Astrocyte (in vitro differentiated cells and primary cell): ENCODE data around the gene ACKR3. TPM values are rescaled to one million over a fixed set of nuclear protein-coding genes. Genes with fewer than 3 reads are reported as not detected.
A peak's percentile ranks its signal among the peaks of the same experiment; 100 is the strongest.

ENCODE experiments used
- DNase-seq: peaks from one replicate; pipeline ENCODE4 v3.0.0-alpha.2; 2010; ENCODE audit warnings: low read depth
- FAIRE-seq: peaks from 2 replicates; lab custom pipeline; 2011; peaks lifted over from hg19 to GRCh38; lab: Jason Lieb, UNC
- H2AFZ ChIP-seq: 2 replicates; pipeline ENCODE4 v1.6.0; 2012; ENCODE audit warnings: low read depth, low read length, inconsistent platforms
- H3K27ac ChIP-seq: 2 replicates; pipeline ENCODE4 v1.5.1; 2011; ENCODE audit warnings: low read depth, low read length, inconsistent platforms
- H3K27me3 ChIP-seq: 2 replicates; pipeline ENCODE4 v1.6.0; 2011; ENCODE audit warnings: low read length, inconsistent platforms; ENCODE audit not compliant: insufficient read depth
- H3K36me3 ChIP-seq: 2 replicates; pipeline ENCODE4 v1.5.1; 2011; ENCODE audit warnings: low read length, inconsistent platforms; ENCODE audit not compliant: insufficient read depth
- H3K4me1 ChIP-seq: 2 replicates; pipeline ENCODE4 v1.5.1; 2011; ENCODE audit warnings: low read length, inconsistent platforms; ENCODE audit not compliant: insufficient read depth
- H3K4me2 ChIP-seq: 2 replicates; pipeline ENCODE4 v1.6.0; 2012; ENCODE audit warnings: low read length, inconsistent platforms
- H3K4me3 ChIP-seq: 2 replicates; pipeline ENCODE4 v1.5.1; 2011; ENCODE audit warnings: low read depth, mild to moderate bottlenecking, low read length, inconsistent platforms; ENCODE audit not compliant: insufficient read depth
- H3K79me2 ChIP-seq: 2 replicates; pipeline ENCODE4 v1.6.0; 2012; ENCODE audit warnings: mild to moderate bottlenecking, low read length, inconsistent platforms; ENCODE audit not compliant: insufficient read depth
- H3K9ac ChIP-seq: 2 replicates; pipeline ENCODE4 v1.6.0; 2012; ENCODE audit warnings: mild to moderate bottlenecking, low read length, inconsistent platforms
- H3K9me3 ChIP-seq: 2 replicates; pipeline ENCODE4 v1.5.1; 2012; ENCODE audit warnings: low read depth, mild to moderate bottlenecking, low read length, inconsistent platforms; ENCODE audit not compliant: insufficient read depth
- H4K20me1 ChIP-seq: 2 replicates; pipeline ENCODE4 v1.6.0; 2012; ENCODE audit warnings: low read length, inconsistent platforms; ENCODE audit not compliant: insufficient read depth
- H3K27ac Mint-ChIP-seq: one replicate; pipeline ENCODE4 v1.8.0; 2021; ENCODE audit warnings: mild to moderate bottlenecking, mixed read lengths; ENCODE audit not compliant: unreplicated experiment
- H3K27me3 Mint-ChIP-seq: one replicate; pipeline ENCODE4 v1.8.0; 2021; ENCODE audit warnings: low read depth, mixed read lengths; ENCODE audit not compliant: unreplicated experiment
- H3K36me3 Mint-ChIP-seq: one replicate; pipeline ENCODE4 v1.8.0; 2021; ENCODE audit warnings: low read depth, mixed read lengths; ENCODE audit not compliant: unreplicated experiment
- H3K4me1 Mint-ChIP-seq: one replicate; pipeline ENCODE4 v1.8.0; 2021; ENCODE audit warnings: low read depth, mixed read lengths; ENCODE audit not compliant: unreplicated experiment
- H3K4me3 Mint-ChIP-seq: one replicate; pipeline ENCODE4 v1.8.0; 2021; ENCODE audit warnings: mild to moderate bottlenecking, moderate library complexity, mixed read lengths; ENCODE audit not compliant: unreplicated experiment
- H3K9me3 Mint-ChIP-seq: one replicate; pipeline ENCODE4 v1.8.0; 2021; ENCODE audit warnings: mild to moderate bottlenecking, mixed read lengths; ENCODE audit not compliant: unreplicated experiment
- EZH2 ChIP-seq: IDR thresholded peaks from 2 replicates; pipeline ENCODE4 v1.6.1; 2012; ENCODE audit warnings: mild to moderate bottlenecking, low read length, inconsistent platforms; ENCODE audit not compliant: insufficient read depth
- total RNA-seq: library from RNA; stranded (reverse); gene quantifications from 2 replicates; pipeline ENCODE4 v1.2.1, GENCODE V29; 2021
- TF ChIP-seq, protein P1 (sequence below): IDR thresholded peaks from 2 replicates; pipeline ENCODE4 v1.5.1; 2011; ENCODE audit warnings: low read depth, mild to moderate bottlenecking, inconsistent platforms, low read length, moderate library complexity; ENCODE audit not compliant: insufficient read depth

ACKR3 gene
- total RNA-seq, 1 donor from 2014 or later = 72.7 TPM

- Histone ChIP-seq H4K20me1 (no peaks in the 10 kb centered on the region), H3K4me2 (no peak overlapping the region), H3K36me3 (no peaks in the 10 kb centered on the region), H3K9ac (no peak overlapping the region), H3K4me1 (peaks cover 18% of the 10 kb centered on the region), H3K4me3 (no peak overlapping the region), H2AFZ (no peak overlapping the region), H3K79me2 (no peaks in the 10 kb centered on the region), H3K9me3 (no peaks in the 10 kb centered on the region), H3K27me3 (no peaks in the 10 kb centered on the region), H3K27ac (no peak overlapping the region)
- DNase-seq (no peak), FAIRE-seq (no peak)
- no peak for TF ChIP-seq EZH2
- TF ChIP-seq, protein P1, sequence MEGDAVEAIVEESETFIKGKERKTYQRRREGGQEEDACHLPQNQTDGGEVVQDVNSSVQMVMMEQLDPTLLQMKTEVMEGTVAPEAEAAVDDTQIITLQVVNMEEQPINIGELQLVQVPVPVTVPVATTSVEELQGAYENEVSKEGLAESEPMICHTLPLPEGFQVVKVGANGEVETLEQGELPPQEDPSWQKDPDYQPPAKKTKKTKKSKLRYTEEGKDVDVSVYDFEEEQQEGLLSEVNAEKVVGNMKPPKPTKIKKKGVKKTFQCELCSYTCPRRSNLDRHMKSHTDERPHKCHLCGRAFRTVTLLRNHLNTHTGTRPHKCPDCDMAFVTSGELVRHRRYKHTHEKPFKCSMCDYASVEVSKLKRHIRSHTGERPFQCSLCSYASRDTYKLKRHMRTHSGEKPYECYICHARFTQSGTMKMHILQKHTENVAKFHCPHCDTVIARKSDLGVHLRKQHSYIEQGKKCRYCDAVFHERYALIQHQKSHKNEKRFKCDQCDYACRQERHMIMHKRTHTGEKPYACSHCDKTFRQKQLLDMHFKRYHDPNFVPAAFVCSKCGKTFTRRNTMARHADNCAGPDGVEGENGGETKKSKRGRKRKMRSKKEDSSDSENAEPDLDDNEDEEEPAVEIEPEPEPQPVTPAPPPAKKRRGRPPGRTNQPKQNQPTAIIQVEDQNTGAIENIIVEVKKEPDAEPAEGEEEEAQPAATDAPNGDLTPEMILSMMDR = no peak
- Mint-ChIP-seq H3K4me3 (no peak overlapping the region), H3K27me3 (peaks cover 3% of the 10 kb centered on the region), H3K9me3 (peaks cover 6% of the 10 kb centered on the region), H3K4me1 (peaks cover 28% of the 10 kb centered on the region), H3K27ac (no peak overlapping the region), H3K36me3 (peaks cover under 1% of the 10 kb centered on the region)
Observed at GRCh38 chr2:236536727-236537398, 32.8 kb upstream of the ACKR3 start.

GRCh38 chr2:236538242-236538641 is 31.4 kb upstream of the ACKR3 start:
- DNase-seq = no peak
- Mint-ChIP-seq H3K4me1 (peaks cover 29% of the 10 kb centered on the region), H3K9me3 (peaks cover 4% of the 10 kb centered on the region), H3K36me3 (no peaks in the 10 kb centered on the region), H3K27ac (no peak overlapping the region), H3K4me3 (no peak overlapping the region), H3K27me3 (peaks cover 11% of the 10 kb centered on the region)
- no peak for FAIRE-seq
- no peak overlapping the region for H3K4me2 ChIP-seq
- no peak for TF ChIP-seq EZH2
- no peaks in the 10 kb centered on the region for H3K27me3 ChIP-seq
- no peaks in the 10 kb centered on the region for H3K9me3 ChIP-seq
- H3K9ac ChIP-seq = no peak overlapping the region
- no peaks in the 10 kb centered on the region for H3K79me2 ChIP-seq
- no peak overlapping the region for H3K27ac ChIP-seq
- no peak overlapping the region for H2AFZ ChIP-seq
- peaks cover 18% of the 10 kb centered on the region for H3K4me1 ChIP-seq
- no peaks in the 10 kb centered on the region for H4K20me1 ChIP-seq
- H3K36me3 ChIP-seq = no peaks in the 10 kb centered on the region
- no peak overlapping the region for H3K4me3 ChIP-seq

DNA sequence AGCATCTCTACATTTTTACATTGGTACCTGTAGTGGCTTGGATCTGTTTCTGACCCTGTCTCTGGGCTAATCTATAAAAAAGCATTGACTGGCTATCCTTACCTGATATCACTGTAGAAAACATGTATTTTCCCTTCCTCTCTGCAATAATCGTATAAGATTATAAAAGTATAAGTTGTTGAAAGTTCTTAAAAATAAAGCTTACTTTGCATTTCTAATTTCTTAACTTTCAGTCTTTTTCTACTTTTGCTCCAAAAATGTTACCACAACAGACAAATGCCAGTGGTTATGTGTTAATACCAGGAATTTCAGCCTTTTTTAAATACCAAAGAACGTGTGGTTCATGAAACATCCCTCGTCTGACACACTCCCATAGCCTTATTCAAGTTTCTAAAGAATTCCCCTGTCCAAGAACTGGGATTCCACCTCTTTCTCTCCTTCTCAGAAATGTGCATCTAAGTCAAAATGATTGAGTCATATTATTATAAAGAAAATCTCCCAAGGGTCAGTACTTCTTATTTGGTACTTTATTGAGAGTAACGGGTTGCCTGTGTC is 28.5 kb upstream of the ACKR3 start:
- no peaks in the 10 kb centered on the region for H3K36me3 Mint-ChIP-seq
- TF ChIP-seq, protein P1 = no peak
- TF ChIP-seq EZH2 = no peak
- H3K27me3 Mint-ChIP-seq = peaks cover 21% of the 10 kb centered on the region
- Histone ChIP-seq H3K27ac (no peak overlapping the region), H4K20me1 (no peaks in the 10 kb centered on the region), H2AFZ (no peak overlapping the region), H3K79me2 (no peaks in the 10 kb centered on the region), H3K27me3 (no peaks in the 10 kb centered on the region), H3K4me3 (no peak overlapping the region), H3K9ac (no peak overlapping the region), H3K4me2 (no peak overlapping the region), H3K9me3 (no peaks in the 10 kb centered on the region), H3K36me3 (no peaks in the 10 kb centered on the region), H3K4me1 (peaks cover 5% of the 10 kb centered on the region)
- peak overlapping the region; percentile 36 for H3K27ac Mint-ChIP-seq
- no peak overlapping the region for H3K4me3 Mint-ChIP-seq
- peaks cover 6% of the 10 kb centered on the region for H3K9me3 Mint-ChIP-seq
- H3K4me1 Mint-ChIP-seq = peaks cover 13% of the 10 kb centered on the region
- DNase-seq (peak; percentile 83), FAIRE-seq (no peak)
